Thyroid gland (tissue), 4 donors: ENCODE data around the gene SETD3. TPM values are rescaled to one million over a fixed set of nuclear protein-coding genes. Genes with fewer than 3 reads are reported as not detected.

Experiments used
- DNase-seq, 2 donors: peaks; one replicate each; pipeline ENCODE4 v3.0.0-alpha.2; 2019
- H3K27ac ChIP-seq, 3 donors: fragments of 200-600 bp; sonication (generic); 1 replicate in 2 of 3; 2 replicates in 1 of 3; pipeline ENCODE4 v1.5.1; 2016 to 2019; ENCODE audit warnings: mild to moderate bottlenecking in 1 of 3, moderate library complexity in 1 of 3
- H3K27me3 ChIP-seq: fragments of 200-600 bp; sonication (generic); one replicate; pipeline ENCODE4 v1.5.1; 2019
- H3K36me3 ChIP-seq, 2 donors: fragments of 200-600 bp; sonication (generic); one replicate each; pipeline ENCODE4 v1.5.1; 2016 to 2019
- H3K4me1 ChIP-seq, 2 donors: fragments of 200-600 bp; sonication (generic); one replicate each; pipeline ENCODE4 v1.5.1; 2017 to 2019
- H3K4me3 ChIP-seq, 3 donors: fragments of 200-600 bp; sonication (generic); replicated peaks in 1 of 3; 1 replicate in 2 of 3; 2 replicates in 1 of 3; pipeline ENCODE4 v1.5.1; 2016; ENCODE audit warnings: mild to moderate bottlenecking in 1 of 3
- H3K9me3 ChIP-seq: fragments of 200-600 bp; sonication (generic); one replicate; pipeline ENCODE4 v1.5.1; 2017
- POLR2A ChIP-seq, 2 donors: fragments of 450-650 bp; IDR thresholded peaks; one replicate each; pipeline ENCODE4 v1.6.1; 2017; ENCODE audit warnings: antibody characterized with exemption in 2 of 2, mild to moderate bottlenecking in 2 of 2, moderate library complexity in 1 of 2
- WGBS, 2 donors: methylation state at CpG; one replicate each; pipeline ENCODE4 v1.1.5; 2017; 5-methylcytosine and 5-hydroxymethylcytosine counted together
- intact Hi-C: fragments of 100-400 bp; cut with DNase I; formaldehyde crosslinking; loops from one replicate; pipeline ENCODE4 v1.15.1; 2023
- total RNA-seq, 4 donors: library from RNA; depleted of rRNA; stranded (reverse); fragments of >200 nt; gene quantifications; one replicate each; pipeline ENCODE4 v1.2.3, GENCODE V29; 2016
- TF ChIP-seq, protein P1 (sequence below), 6 experiments: fragments of 200-600 bp in 3 of 6; fragments of 450-650 bp in 3 of 6; sonication (generic) in 3 of 6; IDR thresholded peaks; one replicate each; pipeline ENCODE4 v1.5.1; 2016 to 2019; ENCODE audit warnings: antibody characterized with exemption in 6 of 6, mild to moderate bottlenecking in 2 of 6, inconsistent platforms in 1 of 6, moderate library complexity in 1 of 6

Gene SETD3
- total RNA-seq, 4 donors from 2014 or later, result 119 to 141 (median 130) TPM

GRCh38 chr14:99506276-99506675, 25.6 kb upstream of the SETD3 start:
- Histone ChIP-seq H3K27ac (no peak overlapping the region), H3K9me3 (no peaks in the 10 kb centered on the region), H3K4me3 (no peak overlapping the region), H3K36me3 (peaks cover 68 to 89% of the 10 kb centered on the region in 2 donors), H3K4me1 (no peaks in the 10 kb centered on the region), H3K27me3 (no peaks in the 10 kb centered on the region)
- intact Hi-C loops, result no loop called here
- no peak for DNase-seq
- TF ChIP-seq, protein P1, sequence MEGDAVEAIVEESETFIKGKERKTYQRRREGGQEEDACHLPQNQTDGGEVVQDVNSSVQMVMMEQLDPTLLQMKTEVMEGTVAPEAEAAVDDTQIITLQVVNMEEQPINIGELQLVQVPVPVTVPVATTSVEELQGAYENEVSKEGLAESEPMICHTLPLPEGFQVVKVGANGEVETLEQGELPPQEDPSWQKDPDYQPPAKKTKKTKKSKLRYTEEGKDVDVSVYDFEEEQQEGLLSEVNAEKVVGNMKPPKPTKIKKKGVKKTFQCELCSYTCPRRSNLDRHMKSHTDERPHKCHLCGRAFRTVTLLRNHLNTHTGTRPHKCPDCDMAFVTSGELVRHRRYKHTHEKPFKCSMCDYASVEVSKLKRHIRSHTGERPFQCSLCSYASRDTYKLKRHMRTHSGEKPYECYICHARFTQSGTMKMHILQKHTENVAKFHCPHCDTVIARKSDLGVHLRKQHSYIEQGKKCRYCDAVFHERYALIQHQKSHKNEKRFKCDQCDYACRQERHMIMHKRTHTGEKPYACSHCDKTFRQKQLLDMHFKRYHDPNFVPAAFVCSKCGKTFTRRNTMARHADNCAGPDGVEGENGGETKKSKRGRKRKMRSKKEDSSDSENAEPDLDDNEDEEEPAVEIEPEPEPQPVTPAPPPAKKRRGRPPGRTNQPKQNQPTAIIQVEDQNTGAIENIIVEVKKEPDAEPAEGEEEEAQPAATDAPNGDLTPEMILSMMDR (IDR thresholded peaks at IDR 0.05), result no peak
- TF ChIP-seq POLR2A (IDR thresholded peaks at IDR 0.05), result no peak
- WGBS, 2 donors, result 80 to 82% methylated on average over 6 of the region's 6 CpGs

DNA sequence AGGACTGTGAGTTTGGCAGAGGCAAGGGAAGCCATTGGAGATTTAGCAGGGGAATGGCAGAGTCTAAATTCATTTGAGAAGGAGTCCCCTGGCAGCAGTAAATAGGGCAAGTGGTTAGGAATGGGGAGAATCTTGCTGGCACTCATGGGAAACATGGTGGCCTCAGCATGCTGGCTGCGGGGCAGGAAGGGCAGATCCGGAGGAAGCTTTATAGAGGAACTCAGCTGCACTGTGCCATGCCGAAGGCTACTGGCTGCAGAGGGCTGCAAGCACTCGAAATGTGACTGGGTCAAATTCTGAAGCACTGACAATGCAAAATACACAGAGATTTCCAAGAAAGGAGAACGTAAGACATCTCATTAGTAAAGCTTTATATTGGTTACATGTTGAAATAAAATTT, 24.4 kb upstream of the SETD3 start:
- Histone ChIP-seq H3K36me3 (peaks cover 75 to 91% of the 10 kb centered on the region in 2 donors), H3K9me3 (no peaks in the 10 kb centered on the region), H3K27me3 (no peaks in the 10 kb centered on the region)

DNA sequence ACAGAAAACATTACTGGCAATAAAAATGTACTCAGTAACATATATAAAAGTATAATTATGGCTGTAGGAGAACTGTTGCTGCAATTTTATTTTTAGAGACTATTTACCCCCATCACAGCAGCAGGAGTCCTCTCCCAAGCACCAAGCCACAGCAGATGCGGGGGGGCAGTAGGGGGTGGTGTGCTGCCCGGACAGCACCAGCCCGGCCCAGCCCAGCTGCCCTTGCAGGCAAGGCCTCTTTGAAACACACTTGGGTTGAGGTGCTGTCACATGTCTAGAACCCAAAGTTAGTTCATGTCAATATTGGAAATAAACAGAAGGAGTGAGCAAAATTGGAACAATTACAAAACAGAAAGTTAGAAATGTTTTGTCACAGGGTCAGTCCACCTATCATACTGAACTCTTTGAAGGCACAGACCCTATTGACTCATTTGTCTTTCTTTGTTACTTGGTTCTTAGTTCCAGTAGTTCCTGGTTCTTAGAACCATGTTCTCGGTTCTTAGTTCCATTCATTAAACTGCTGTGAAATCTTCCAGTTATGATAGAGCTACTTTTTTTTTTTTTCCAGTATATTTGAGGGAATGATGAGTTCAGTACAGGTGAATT, 23.3 kb upstream of the SETD3 start:
- 78 to 95% methylated on average over 4 of the region's 4 CpGs for WGBS, 2 donors
- no peak for TF ChIP-seq POLR2A (IDR thresholded peaks at IDR 0.05)
- TF ChIP-seq, protein P1 (IDR thresholded peaks at IDR 0.05), result no peak
- H3K4me3 ChIP-seq, result no peak overlapping the region
- H3K4me1 ChIP-seq, result no peaks in the 10 kb centered on the region
- H3K27ac ChIP-seq, result no peak overlapping the region
- no peaks in the 10 kb centered on the region for H3K27me3 ChIP-seq
- intact Hi-C loops, result no loop called here
- no peaks in the 10 kb centered on the region for H3K9me3 ChIP-seq
- DNase-seq, result no peak
- peaks cover 71 to 80% of the 10 kb centered on the region in 2 donors for H3K36me3 ChIP-seq

More for the DNA sequence above, 24.4 kb upstream of the SETD3 start:
- 91% methylated on average over 5 of the region's 5 CpGs for WGBS, 2 donors
- DNase-seq, result no peak
- intact Hi-C loops, result no loop called here
- no peaks in the 10 kb centered on the region for H3K4me1 ChIP-seq
- H3K27ac ChIP-seq, result no peak overlapping the region
- no peak overlapping the region for H3K4me3 ChIP-seq
- TF ChIP-seq POLR2A (IDR thresholded peaks at IDR 0.05), result no peak
- TF ChIP-seq, protein P1 (IDR thresholded peaks at IDR 0.05), result no peak

DNA sequence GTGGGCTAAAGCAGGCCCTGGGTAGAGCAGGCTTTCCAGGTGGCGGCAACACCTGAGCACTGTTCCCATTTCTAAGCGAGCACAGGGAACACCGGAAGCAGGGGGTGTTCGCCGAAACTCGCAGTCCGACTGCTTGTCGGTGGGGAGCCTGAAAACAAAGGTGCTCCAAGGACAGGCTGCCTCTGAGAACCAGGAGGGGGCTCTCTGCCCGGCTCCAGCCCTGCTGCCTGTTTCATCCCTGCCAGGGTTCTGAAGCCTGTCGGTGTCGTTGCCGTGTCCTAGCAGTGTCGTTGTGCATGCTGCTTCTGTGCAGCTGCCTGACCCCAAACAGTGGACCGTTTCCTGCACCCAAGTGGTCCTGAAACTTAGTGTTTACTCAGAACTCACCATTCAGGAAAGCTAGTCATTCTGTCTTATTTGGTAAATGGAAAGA, 22.3 kb upstream of the SETD3 start:
- no peaks in the 10 kb centered on the region for H3K9me3 ChIP-seq
- no peak for DNase-seq
- intact Hi-C loops, result no loop called here
- WGBS, 2 donors, result 79% methylated on average over 13 to 14 of the region's 14 CpGs
- H3K27ac ChIP-seq, result no peak overlapping the region
- H3K4me3 ChIP-seq, result no peak overlapping the region
- no peaks in the 10 kb centered on the region for H3K27me3 ChIP-seq
- TF ChIP-seq, protein P1 (IDR thresholded peaks at IDR 0.05), result no peak
- TF ChIP-seq POLR2A (IDR thresholded peaks at IDR 0.05), result no peak
- H3K4me1 ChIP-seq, result no peaks in the 10 kb centered on the region
- H3K36me3 ChIP-seq, result peaks cover 61 to 73% of the 10 kb centered on the region in 2 donors

- Histone ChIP-seq H3K36me3 (peaks cover 58 to 67% of the 10 kb centered on the region in 2 donors), H3K4me3 (no peak overlapping the region), H3K4me1 (no peaks in the 10 kb centered on the region), H3K9me3 (no peaks in the 10 kb centered on the region), H3K27me3 (no peaks in the 10 kb centered on the region), H3K27ac (no peak overlapping the region)
- TF ChIP-seq, protein P1 (IDR thresholded peaks at IDR 0.05), result no peak
- TF ChIP-seq POLR2A (IDR thresholded peaks at IDR 0.05), result no peak
- WGBS, 2 donors, result 96 to 100% methylated on average over 2 to 3 of the region's 3 CpGs
- DNase-seq, result no peak
- intact Hi-C loops, result no loop called here
These were observed 17.2 kb upstream of the SETD3 start for GRCh38 chr14:99497894-99498293.
